Stimulated activated CD4-positive, alpha-beta T cell treated with anti-CD3 and anti-CD28 coated beads, Interleukin-4, amount 100 ng/mL, for 4 hours (primary cell): ENCODE results near the gene OR6F1.
"Not testable (repeated sequence)": the region's sequence is repeated elsewhere in the genome, so short reads cannot be mapped to it uniquely, and the experiment has no call there.

ENCODE experiments used
- DNase-seq, 2 experiments: peaks; one replicate each; pipeline ENCODE4 v3.0.0-alpha.2; 2020

The OR6F1 gene

DNA sequence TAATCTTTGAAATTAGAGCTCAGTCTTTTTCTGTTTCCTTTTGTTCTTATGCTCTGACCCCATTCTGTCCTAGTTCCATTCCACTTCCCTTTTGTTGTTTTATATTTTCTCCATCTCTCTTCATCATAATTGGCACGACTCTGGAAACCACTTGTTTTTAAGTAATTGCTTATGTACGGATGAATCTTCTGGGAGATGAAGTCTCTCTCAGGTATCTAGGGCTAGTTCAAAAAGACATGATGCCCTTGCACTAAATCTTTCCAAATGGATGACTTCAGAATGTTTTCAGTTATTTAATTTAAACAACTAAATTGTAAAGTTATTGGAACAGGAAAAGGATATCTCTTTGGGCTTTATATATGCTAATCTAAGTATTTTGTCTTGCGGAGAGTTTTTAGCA lies at the start of gene OR6F1:
Gene OR6F1, minus strand, starts transcription at position 101 of the 400 bp plus-strand sequence. CDS start 3,891 bp downstream, outside the sequence.
- no peak for DNase-seq

DNA sequence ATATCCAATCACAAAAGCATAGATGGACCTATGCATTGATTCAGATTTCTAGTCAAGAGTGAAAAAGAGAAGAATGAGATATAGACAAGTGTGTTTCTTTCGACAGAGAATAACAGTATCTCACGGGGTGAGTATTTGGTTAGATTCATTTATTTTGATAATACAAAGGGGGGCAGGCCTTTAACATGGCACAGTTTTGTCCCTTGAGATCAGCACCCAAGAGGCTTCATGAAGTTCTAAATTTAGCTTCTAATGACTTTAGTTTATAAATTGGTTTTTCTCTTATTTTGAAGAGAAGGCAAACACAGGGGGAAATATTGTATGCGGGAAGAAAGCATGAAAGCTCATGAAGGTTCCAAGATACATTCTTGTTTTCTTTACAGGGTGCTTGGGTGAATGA lies 44.0 kb upstream of the OR6F1 start, which contains the start of gene OR1C1:
Gene OR1C1, minus strand, starts transcription at position 101 of the 400 bp plus-strand sequence. CDS start 2,150 bp downstream, outside the sequence.
- no peak for DNase-seq

DNA sequence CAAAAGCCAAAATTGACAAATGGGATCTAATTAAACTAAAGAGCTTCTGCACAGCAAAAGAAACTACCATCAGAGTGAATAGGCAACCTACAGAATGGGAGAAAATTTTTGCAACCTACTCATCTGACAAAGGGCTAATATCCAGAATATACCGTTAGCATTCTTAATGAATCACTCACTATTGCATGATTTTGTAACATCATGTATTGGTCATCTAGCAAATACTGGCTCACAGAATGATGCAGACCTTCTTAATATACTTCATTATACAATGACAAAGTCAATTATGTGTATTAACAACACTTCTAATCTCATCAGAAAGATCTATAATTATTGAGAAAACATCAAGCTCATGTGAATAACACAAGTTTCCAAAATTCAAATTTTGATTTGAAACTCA lies 37.9 kb upstream of the OR6F1 start:
- not testable (repeated sequence) for DNase-seq

DNA sequence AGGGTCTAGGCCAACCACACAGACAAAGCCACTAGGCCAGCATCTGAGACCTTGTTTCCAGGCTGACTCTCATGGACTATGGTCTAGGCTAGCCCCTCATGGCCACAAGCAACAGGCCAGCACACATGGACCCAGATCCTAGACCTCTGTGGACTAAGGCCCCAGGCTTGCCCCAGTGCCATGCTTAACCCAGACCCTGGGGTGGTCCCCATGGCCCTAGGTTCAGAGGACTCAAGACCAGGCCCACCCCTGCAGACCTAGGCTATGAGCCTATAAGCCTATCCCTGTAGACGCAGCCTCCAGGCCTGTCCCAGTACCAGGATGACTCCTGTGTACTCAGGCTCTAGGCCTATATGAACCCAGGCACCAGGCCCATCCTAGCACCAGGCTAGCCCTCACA lies 33.4 kb upstream of the OR6F1 start:
- no peak for DNase-seq

DNA sequence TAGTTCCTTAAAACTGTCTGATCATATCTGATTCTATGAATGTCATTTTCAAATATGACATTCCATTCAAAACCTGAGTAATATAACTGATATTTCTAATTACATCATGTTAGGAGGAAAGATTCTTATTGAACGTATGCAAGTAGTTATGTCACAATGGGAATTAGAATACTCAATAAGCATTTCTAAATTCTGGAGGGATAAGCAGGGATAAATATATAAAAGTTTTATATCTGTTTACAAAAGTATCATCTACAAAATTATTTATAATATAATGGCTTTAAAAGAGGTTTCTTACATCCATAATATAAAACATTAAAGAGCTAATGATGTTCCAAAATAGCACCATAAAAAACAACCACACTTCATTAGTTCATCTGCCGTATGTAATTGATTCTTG lies 31.6 kb upstream of the OR6F1 start, which contains the start of gene OR14A2:
Gene OR14A2, minus strand, starts transcription at position 101 of the 400 bp plus-strand sequence.
- DNase-seq: no peak

DNA sequence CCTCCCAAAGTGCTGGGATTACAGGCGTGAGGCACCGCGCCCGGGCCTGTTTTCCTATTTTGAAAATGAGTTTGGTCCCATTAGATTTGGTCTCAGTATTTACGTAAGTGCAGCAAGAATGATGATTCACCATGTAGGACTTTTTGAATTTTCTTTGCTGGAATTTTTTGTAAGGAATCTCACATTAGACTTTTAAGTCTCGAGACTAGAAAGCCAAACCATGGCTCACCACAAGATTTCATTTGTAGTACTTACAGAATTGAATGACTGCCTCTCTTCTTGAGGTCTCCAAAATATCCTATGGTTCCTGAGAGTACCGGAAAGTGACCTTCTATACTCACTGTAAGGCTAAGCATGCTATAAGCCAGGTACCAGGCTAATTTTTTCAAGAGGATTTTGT lies 31.2 kb upstream of the OR6F1 start:
- no peak for DNase-seq

DNA sequence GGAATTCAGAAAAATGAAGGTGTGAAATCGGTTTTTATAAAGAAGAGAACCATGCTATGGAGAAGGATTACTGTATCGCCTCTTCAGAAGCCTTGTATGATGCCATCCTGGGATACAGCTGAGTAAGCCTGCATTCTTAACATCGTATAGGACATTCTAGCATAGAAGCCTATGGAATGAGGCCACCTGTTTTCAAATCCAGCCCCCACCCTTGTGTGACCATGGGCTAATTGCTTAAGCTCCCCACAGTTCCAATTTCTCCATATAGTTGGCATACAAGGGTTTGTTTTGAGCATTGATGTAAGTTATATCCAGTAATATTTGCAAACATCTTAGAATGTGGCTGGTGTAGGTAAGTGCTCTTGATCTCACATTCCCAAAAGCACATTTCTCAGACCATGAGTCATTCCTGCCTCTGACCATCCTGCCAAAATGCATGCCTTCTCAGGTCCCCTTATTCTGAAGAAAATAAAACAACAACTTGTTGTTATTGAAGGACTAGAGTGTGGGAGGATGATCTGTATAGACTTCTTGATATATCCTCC lies 30.0 kb upstream of the OR6F1 start:
- DNase-seq: no peak

DNA sequence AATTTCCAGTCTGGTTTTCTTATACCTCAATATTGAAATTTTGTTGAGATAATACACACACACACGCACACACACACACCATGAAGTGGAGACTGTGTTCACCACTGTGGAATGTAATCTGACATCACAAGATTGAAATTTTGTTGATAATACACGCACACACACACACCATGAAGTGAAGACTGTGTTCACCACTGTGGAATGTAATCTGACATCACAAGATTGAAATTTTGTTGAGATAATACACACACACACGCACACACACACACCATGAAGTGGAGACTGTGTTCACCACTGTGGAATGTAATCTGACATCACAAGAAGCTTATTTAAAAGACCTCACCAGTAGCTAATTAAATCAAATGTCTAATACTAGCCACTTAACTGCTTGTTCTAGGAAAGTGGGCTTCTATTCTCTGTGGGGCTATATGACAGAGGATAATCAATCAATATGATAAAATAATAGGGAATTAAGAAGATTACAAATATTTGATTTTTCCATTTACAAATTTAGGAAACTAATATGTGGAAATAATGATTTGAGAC lies 25.8 kb upstream of the OR6F1 start:
- not testable (repeated sequence) for DNase-seq

DNA sequence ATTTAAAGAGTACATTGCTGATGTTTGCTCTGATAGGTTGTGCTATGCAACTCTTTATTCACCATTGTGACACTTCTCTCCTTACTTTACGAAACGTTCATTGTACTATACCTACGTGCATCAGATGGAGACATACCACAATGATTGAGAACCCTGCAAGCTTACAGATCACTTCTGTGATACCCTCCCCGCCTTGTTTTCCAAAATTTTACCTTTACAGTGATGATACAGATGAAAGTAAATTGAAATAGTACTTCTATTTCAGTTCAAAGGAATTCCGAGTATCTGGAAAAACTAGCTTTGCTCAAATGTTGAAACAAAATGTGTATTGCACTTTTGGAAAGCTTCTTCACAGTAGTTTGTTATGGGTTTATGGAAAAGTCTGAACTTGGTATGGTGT lies 25.3 kb upstream of the OR6F1 start:
- DNase-seq: no peak

DNA sequence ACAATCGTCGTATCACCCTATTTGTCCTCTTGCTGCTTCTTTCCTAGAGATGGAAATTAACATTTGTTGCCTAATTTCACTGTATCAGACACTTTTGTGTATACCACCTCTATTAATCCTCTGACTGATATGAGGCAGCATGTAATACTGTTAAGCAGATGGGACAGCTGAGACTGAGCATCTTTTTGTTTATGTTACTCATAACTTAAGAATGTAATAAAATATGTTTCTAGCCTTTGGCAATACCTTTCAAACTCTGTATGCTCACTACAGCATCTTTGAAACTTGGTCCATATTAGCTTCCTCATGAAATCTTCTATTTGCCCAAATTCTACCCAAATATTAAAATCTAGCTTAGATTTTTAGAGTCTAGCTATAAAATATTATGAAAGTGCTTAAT lies 24.3 kb upstream of the OR6F1 start:
- no peak for DNase-seq

DNA sequence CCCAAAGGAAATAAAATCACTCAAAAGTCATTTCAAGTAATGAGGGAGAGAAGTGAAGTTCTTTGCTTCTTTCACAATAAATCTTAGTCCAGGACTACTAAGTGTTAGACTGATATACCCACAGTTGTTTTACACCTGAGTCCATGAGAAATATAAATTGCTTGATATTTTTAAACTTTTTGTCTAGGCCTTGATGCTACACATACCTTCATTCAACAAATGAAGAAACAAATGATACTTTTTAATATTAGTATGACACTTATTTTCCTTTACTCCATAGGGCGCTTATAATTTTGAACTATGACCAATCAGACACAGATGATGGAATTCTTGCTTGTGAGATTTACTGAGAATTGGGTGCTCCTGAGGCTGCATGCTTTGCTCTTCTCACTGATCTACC lies 21.9 kb upstream of the OR6F1 start, which contains the start of gene OR14K1:
Gene OR14K1, plus strand, starts transcription at position 301 of the 400 bp plus-strand sequence. Its CDS starts 0 bp downstream, at position 301.
- no peak for DNase-seq

DNA sequence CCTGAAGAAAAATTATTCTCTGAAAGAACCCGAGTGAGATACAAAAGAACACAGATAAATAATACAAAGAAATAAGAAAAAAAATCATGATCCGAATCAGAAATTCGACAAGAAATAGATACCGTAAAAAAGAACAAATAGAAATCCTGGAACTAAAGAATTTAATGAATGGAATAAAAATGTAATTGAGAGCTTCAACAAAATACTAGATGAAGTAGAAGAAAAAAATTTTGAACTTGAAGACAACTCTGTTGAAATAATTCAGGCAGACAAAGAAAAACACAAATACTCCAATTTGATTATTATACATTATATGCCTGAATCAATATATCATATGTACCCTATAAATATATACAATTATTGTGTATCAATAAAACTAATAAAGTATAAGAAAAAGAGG lies 4.8 kb upstream of the OR6F1 start:
- no peak for DNase-seq

DNA sequence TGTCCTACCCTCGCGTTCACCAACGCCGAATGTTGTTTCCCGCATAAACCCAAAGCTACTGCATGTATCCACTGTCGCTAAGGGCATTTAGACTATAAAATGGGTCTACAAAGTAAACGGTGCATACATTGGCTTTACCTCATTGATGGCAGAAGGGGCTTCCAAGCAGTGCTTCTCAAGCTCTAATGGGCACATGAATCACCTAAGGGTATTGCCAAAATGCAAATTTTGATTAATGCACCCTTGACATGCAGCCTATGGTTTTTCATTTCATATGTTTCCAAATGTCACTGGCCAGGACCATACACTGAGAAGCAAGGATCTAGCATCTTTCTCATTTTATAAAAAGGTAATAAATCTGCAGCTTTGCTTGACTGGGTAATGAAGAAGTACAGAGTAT lies 2.7 kb downstream of the OR6F1 start:
- no peak for DNase-seq

DNA sequence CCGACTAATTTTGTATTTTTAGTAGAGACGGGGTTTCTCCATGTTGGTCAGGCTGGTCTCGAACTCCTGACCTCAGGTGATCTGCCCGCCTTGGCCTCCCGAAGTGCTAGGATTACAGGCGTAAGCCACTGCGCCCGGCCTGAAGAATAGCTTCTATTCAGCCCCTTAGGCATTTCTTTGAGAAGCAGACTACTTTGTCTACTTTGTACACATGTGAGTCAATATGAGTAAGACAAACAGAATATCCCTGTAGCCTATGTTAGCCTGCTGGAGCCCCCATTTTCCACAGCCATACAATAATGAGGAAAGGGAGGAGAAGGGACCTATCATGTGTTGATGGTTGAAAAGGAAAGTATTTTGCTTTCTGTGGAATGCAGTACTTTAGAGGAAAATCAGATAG lies 5.8 kb downstream of the OR6F1 start:
- DNase-seq: not testable (repeated sequence)

DNA sequence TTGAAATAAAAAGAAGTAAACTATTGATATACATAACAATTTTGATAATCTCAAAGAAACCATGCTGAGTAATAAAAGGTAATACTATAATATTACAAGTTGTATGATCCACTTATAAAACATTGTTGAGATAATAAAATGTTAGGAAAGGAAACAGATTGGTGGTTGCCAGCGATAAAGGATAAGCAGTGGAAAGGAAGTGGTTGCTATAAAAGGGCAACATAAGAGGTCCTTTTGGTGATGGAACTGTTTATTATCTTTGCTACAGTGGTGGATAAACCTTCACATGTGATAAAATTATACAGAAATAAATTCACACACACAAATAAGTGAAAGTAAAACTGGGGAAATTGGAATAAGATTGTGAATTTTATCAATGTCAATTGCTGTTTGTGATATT lies 15.1 kb downstream of the OR6F1 start:
- no peak for DNase-seq

DNA sequence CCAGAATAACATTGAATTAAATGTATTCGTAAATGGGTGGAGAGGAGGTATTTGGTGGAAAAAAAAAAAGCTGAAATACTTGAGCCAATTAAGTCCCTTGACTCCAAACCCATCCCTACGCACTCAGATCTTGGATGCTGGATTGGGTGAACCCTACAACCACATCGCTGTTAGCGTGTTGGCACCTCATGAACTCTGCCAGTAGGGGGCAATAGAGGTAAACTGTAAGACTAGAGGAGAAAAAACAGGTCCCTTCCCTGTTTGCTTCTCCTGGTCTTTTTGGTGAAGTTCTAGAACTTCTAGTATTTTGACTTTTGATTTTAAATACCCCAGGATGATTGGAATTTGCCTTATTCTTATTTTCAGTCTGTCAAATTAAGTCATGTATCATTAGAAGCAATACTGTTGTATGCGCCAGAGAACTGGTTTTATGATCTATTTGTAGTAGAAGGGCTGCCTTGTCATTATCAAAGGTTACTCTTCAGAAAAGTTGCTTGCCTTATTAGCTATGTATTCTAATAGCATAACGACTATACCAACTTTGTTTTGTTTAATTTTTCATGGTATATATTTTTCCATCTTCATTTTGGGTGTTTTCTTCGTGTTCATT lies 35.1 kb downstream of the OR6F1 start:
- DNase-seq: peak in 1 of 2 experiments; percentile 7

DNA sequence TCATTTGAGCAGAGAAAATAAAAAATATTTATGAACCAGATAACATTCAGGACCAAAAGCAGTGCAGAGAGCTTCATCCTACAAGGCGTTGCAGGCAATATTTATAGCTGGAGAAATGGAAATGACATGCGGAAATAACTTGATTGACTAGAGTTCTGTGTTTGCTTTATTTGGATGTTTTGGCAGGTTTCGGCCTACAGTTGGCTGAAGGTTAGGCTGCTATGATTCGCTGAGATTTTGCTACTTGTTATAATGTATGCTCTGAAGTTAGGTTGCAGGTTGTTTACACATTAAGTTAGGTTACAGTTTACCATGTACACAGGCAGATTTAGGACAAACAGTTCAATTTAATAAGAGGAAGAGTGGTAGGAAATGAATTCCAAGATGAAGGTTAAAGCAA lies 36.3 kb downstream of the OR6F1 start:
- DNase-seq: no peak

DNA sequence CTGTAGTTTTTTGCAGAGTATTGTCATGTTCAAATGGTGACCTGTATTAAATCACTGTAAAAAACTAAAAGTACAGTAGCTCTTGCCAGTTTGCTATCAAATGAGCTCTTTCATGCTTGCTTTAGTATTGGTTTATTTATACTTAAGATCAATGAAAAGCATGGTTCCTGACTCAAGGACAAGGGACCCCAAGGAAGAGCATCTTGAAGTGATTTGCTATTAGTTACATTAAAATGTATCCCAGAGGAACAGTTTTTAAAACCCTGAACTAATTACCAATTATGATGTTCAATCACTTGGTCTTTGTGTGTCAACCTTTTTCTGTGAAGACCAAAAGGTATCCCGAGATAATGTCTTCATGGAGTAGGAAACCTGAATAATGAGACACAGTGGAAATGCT lies 36.8 kb downstream of the OR6F1 start, which contains the start of gene OR13G1:
Gene OR13G1, minus strand, starts transcription at position 101 of the 400 bp plus-strand sequence. CDS start 6,698 bp downstream, outside the sequence.
- no peak for DNase-seq

DNA sequence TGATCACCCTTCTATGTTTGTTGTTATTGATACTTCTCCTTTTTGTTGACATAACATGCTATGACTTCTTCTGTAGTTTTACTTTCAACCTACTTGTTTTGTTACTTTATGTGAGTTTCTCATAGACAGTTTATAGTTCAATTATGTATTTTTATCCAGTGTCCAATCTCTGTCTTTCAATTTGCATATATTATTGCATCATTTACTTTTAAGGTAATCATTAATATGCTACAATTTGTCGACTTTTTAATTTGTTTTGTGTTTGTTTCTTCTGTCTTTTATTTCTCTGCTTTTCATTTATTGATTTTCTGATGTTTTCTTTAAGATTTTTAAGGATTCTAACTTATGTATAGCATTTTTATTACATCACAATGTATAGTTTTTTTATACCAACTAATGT lies 47.2 kb downstream of the OR6F1 start:
- no peak for DNase-seq
